Measurements from ENCODE around the gene TMEM176A.

The TMEM176A gene

DNA sequence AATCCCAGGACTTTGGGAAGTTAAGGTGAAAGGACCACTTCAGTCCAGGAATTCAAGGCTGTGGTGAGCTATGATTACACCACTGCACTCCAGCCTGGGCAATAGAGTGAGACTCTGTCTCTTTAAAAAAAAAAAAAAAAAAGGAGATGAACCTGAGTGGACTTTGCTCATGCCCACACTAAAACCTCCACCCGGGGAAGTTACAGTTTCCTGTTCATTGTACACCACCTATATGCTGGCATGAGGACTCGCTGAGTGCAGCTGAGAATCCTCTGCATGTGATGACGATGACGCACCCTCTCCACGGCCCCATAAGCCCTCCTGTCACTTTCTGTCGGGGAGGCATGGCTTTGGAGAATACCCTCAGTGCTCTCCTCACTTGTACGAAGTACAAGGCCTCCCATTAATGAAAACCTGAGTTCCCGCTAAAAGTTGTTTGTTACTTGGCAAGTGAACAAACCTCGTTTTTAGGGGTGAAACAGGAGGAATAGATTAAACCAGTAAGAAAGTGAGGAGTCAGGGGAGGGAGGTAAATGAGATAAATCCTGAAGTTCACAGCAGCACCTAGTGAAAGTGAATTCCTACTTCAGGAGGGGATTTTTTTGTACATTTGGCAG is 16.3 kb upstream of the TMEM176A start:
- TF ChIP-seq FOXP2 (optimal IDR thresholded peaks at IDR 0.05; ENCODE audit: control extremely low read depth, extremely low read length, insufficient read depth) (no peak), POLR2AphosphoS5 (IDR thresholded peaks at IDR 0.05; ENCODE audit: borderline replicate concordance, low read depth, low read length) (no peak), EZH2 (IDR thresholded peaks at IDR 0.05) (no peak)
- Histone ChIP-seq H3K27ac (no peak overlapping the region), H3K9me3 (ENCODE audit: low read depth, low read length) (no peaks in the 10 kb centered on the region), H3K4me3 (no peak overlapping the region), H3K36me3 (ENCODE audit: insufficient read depth, low read length) (no peaks in the 10 kb centered on the region), H3K9ac (ENCODE audit: insufficient read length) (no peak overlapping the region)
- no peak for DNase-seq (ENCODE audit: low read depth, low spot score)

DNA sequence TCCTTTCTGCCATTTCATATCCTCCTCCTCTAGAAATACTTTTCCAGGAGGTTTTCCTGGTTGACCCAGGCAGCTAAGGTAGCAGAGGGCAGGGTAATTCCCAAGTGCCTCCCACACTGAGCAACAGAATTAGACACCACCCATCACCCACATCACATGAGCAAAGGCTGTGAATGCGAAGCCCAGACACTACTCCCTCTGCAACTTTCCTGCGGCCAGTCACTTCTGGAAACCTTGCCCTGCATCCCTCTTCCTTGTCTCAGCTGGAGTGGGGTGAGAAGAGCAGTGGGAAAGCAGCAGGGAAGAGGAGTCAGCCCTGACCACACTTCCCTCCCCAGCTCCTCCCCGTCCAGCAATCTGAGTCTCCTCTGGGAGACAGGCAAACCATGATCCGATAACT is 15.6 kb upstream of the TMEM176A start:
- TF ChIP-seq EZH2 (IDR thresholded peaks at IDR 0.05) = no peak
- TF ChIP-seq POLR2AphosphoS5 (IDR thresholded peaks at IDR 0.05; ENCODE audit: borderline replicate concordance, low read depth, low read length) = no peak
- TF ChIP-seq FOXP2 (optimal IDR thresholded peaks at IDR 0.05; ENCODE audit: control extremely low read depth, extremely low read length, insufficient read depth) = no peak

DNA sequence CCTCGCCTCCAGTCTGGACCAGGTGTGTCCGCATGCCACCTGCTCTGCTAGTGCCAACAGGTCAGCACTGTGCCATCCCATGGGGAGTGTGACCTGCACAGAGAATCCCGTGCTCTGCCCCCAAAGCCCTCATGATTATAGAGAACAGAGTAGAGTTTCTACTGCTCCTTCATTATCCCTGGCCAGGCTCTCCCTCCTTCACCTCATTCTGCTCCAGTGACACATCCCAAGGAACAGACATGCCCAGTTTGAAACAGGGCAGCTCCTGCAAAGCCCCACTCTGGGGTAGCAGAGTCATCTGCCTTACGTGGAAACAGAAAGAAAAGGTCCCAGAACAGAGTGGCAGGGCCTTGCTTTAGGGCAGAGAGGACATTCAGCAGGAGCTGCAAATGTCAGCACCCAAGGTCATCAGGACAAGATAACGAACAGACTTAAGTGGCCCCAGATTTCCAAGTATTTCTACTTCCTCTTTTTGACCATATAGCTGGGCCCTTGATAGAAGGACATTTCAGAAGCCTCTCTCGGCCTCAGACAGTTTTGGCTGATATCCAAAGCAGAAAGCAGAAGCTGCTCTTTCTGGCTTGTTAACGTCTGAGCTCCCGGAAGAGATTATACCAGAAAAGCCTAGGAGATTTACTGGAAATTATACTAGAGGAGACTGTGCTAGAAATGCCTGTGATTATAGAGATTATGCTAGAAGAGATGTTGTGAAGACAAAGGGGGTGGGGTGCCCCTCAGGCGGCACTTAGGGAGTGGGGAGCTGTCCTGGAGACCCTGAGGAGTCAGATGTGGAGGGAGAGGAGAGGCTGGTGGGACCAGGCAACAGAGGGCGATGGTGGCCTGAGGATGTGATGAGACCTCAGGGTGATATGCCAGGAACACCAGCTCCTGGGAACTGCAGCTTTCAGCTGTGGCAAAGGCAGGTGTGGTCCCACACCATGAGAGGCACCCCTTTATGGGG is 13.0 kb upstream of the TMEM176A start:
- Histone ChIP-seq H3K4me3 (peak overlapping the region; percentile 20; the same call in 1 of the 2 replicates), H3K27ac (no peak overlapping the region), H3K9ac (ENCODE audit: insufficient read length) (no peak overlapping the region), H3K9me3 (ENCODE audit: low read depth, low read length) (no peaks in the 10 kb centered on the region), H3K36me3 (ENCODE audit: insufficient read depth, low read length) (no peaks in the 10 kb centered on the region)
- TF ChIP-seq EZH2 (IDR thresholded peaks at IDR 0.05) (no peak), FOXP2 (optimal IDR thresholded peaks at IDR 0.05; ENCODE audit: control extremely low read depth, extremely low read length, insufficient read depth) (no peak), POLR2AphosphoS5 (IDR thresholded peaks at IDR 0.05; ENCODE audit: borderline replicate concordance, low read depth, low read length) (no peak)
- no peak for DNase-seq (ENCODE audit: low read depth, low spot score)

More for the DNA sequence above, 15.6 kb upstream of the TMEM176A start:
- Histone ChIP-seq H3K4me3 (no peak overlapping the region), H3K9ac (ENCODE audit: insufficient read length) (no peak overlapping the region), H3K36me3 (ENCODE audit: insufficient read depth, low read length) (no peaks in the 10 kb centered on the region), H3K27ac (no peak overlapping the region), H3K9me3 (ENCODE audit: low read depth, low read length) (no peaks in the 10 kb centered on the region)
- no peak for DNase-seq (ENCODE audit: low read depth, low spot score)

GRCh38 chr7:150788474-150789269 is 11.9 kb upstream of the TMEM176A start:
- no peak for TF ChIP-seq FOXP2 (optimal IDR thresholded peaks at IDR 0.05; ENCODE audit: control extremely low read depth, extremely low read length, insufficient read depth)
- no peak for TF ChIP-seq POLR2AphosphoS5 (IDR thresholded peaks at IDR 0.05; ENCODE audit: borderline replicate concordance, low read depth, low read length)
- TF ChIP-seq EZH2 (IDR thresholded peaks at IDR 0.05) = no peak
- Histone ChIP-seq H3K4me3 (peak overlapping the region; percentile 20; the same call in 1 of the 2 replicates), H3K9ac (ENCODE audit: insufficient read length) (no peak overlapping the region), H3K36me3 (ENCODE audit: insufficient read depth, low read length) (no peaks in the 10 kb centered on the region), H3K27ac (no peak overlapping the region), H3K9me3 (ENCODE audit: low read depth, low read length) (no peaks in the 10 kb centered on the region)
- no peak for DNase-seq (ENCODE audit: low read depth, low spot score)

DNA sequence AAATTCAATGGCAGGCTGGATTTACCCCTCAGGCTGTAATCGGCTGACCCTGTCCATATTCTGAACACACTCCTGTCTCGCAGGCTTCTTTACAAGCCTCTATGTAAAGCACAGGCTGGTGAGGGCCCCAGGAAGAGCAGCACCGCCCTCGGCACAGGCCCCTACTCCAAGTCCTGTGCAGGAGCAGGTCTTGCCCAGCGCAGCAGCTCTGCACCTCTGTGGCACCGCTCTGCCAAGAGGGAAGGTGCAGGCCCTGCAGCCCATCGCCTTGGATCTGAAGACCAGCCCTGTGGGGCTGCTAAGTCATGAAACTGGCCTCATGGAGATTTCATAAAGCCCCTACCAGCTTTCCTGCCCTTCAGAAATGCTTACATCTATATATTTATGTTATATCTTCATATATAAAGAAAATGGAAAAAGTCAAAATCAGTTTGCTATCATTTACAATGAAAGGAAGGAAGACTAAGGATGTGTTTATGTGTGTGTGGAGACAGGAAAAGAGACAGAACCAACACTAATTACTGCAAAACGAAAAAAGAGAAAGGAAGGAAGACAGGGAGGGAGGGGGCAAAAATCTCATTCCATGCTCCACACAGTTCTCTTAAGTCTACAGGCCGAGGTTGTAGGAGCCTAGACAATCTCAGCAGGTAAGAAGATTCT is 10.0 kb upstream of the TMEM176A start:
- Histone ChIP-seq H3K27ac (no peak overlapping the region), H3K36me3 (ENCODE audit: insufficient read depth, low read length) (no peaks in the 10 kb centered on the region)

DNA sequence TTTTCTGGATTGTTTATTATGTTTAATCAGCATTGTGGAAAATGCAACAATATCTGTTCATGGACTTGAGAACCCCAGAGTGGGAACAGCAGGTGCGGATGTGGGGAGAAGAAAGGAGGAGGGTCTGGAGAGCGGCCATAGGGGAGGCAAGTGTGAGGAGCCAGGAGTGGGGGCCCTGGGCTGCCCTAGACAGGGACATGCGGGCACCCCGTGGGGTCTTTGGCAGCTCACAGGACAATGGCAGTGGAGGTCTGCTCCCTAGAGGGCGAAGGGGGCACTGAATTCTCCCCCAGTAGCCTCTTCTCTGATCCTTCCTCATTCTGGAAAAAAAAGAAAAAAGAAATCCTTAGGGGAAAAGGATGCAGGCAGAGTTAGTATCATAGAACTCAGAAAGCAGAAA is 9.3 kb upstream of the TMEM176A start:
- DNase-seq (ENCODE audit: low read depth, low spot score) = no peak
- Histone ChIP-seq H3K36me3 (ENCODE audit: insufficient read depth, low read length) (no peaks in the 10 kb centered on the region), H3K9ac (ENCODE audit: insufficient read length) (no peak overlapping the region), H3K9me3 (ENCODE audit: low read depth, low read length) (no peaks in the 10 kb centered on the region), H3K4me3 (no peak overlapping the region), H3K27ac (no peak overlapping the region)
- TF ChIP-seq POLR2AphosphoS5 (IDR thresholded peaks at IDR 0.05; ENCODE audit: borderline replicate concordance, low read depth, low read length) = no peak
- TF ChIP-seq EZH2 (IDR thresholded peaks at IDR 0.05) = no peak
- no peak for TF ChIP-seq FOXP2 (optimal IDR thresholded peaks at IDR 0.05; ENCODE audit: control extremely low read depth, extremely low read length, insufficient read depth)

More for the DNA sequence above, 10.0 kb upstream of the TMEM176A start:
- no peak for DNase-seq (ENCODE audit: low read depth, low spot score)
- TF ChIP-seq FOXP2 (optimal IDR thresholded peaks at IDR 0.05; ENCODE audit: control extremely low read depth, extremely low read length, insufficient read depth) (no peak), POLR2AphosphoS5 (IDR thresholded peaks at IDR 0.05; ENCODE audit: borderline replicate concordance, low read depth, low read length) (no peak), EZH2 (IDR thresholded peaks at IDR 0.05) (no peak)
- no peak overlapping the region for H3K4me3 ChIP-seq
- H3K9me3 ChIP-seq (ENCODE audit: low read depth, low read length) = no peaks in the 10 kb centered on the region
- H3K9ac ChIP-seq (ENCODE audit: insufficient read length) = no peak overlapping the region

DNA sequence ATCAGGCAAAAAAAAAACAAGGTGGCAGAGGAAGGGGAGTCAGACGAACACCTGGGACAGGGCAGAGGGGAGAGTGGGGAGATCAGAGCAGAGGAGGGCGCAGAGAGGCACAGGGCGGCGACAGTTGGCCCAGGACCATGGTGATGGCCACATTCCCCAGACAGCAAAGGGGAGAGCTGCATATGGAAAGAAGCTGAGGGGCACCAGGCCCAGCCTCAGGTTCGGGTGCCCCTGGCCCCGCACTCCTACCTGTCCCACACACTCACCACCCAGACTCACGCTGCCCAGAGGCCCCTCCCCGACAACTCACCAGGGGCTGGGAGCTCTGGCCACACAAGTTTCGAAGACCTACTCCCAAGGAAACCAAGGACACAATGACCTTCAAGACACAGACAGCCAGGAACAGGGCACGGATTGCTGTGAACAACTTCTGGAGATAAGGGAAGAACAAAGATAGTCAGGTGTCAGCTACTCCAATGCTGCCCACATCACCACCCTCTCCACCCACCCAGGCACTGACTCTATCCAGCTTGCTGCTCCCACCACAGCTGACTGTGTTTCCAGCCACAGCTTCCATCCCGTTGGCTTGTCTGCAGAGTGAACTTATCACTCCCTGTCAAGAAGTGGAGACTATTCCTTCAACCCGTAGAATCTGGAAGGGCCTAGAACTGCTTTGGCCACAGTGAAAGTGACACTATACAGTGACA is 8.7 kb upstream of the TMEM176A start:
- H3K9me3 ChIP-seq (ENCODE audit: low read depth, low read length) = no peaks in the 10 kb centered on the region
- TF ChIP-seq FOXP2 (optimal IDR thresholded peaks at IDR 0.05; ENCODE audit: control extremely low read depth, extremely low read length, insufficient read depth) (no peak), EZH2 (IDR thresholded peaks at IDR 0.05) (no peak), POLR2AphosphoS5 (IDR thresholded peaks at IDR 0.05; ENCODE audit: borderline replicate concordance, low read depth, low read length) (no peak)
- H3K27ac ChIP-seq = no peak overlapping the region
- no peak overlapping the region for H3K9ac ChIP-seq (ENCODE audit: insufficient read length)
- DNase-seq (ENCODE audit: low read depth, low spot score) = no peak
- H3K4me3 ChIP-seq = no peak overlapping the region
- no peaks in the 10 kb centered on the region for H3K36me3 ChIP-seq (ENCODE audit: insufficient read depth, low read length)
